Breast epithelium (tissue), 4 donors: ENCODE results near the gene IDE. TPM values are rescaled to one million over a fixed set of nuclear protein-coding genes. Genes with fewer than 3 reads are reported as not detected.
A peak's percentile ranks its signal among the peaks of the same experiment; 100 is the strongest.

ENCODE experiments used
- DNase-seq, 2 donors: peaks; one replicate each; pipeline ENCODE4 v3.0.0-alpha.2; 2019; ENCODE audit warnings: low spot score in 2 of 2
- H3K27ac ChIP-seq, 2 donors: fragments of 200-600 bp; sonication (generic) in 1 of 2; one replicate each; pipeline ENCODE4 v1.5.1; 2016 to 2019; ENCODE audit warnings: mild to moderate bottlenecking in 1 of 2
- H3K27me3 ChIP-seq, 2 donors: fragments of 200-600 bp; sonication (generic) in 1 of 2; one replicate each; pipeline versions ENCODE4 v1.5.1 to v1.6.0; 2017 to 2019; ENCODE audit warnings: control low read depth in 1 of 2, mild to moderate bottlenecking in 1 of 2
- H3K36me3 ChIP-seq: fragments of 200-600 bp; one replicate; pipeline ENCODE4 v1.5.1; 2019
- H3K4me1 ChIP-seq, 2 donors: fragments of 200-600 bp; sonication (generic); one replicate each; pipeline ENCODE4 v1.5.1; 2016 to 2019; ENCODE audit warnings: control low read depth in 1 of 2
- H3K4me3 ChIP-seq, 3 donors: fragments of 200-600 bp; sonication (generic); 1 replicate in 2 of 3; 2 replicates in 1 of 3; pipeline ENCODE4 v1.5.1; 2016 to 2019; ENCODE audit warnings: mild to moderate bottlenecking in 3 of 3, moderate library complexity in 2 of 3
- H3K9me3 ChIP-seq, 2 donors: fragments of 200-600 bp; sonication (generic) in 1 of 2; one replicate each; pipeline ENCODE4 v1.5.1; 2016 to 2019; ENCODE audit warnings: control low read depth in 1 of 2
- POLR2A ChIP-seq: fragments of 450-650 bp; IDR thresholded peaks from one replicate; pipeline ENCODE4 v1.6.1; 2016; ENCODE audit warnings: antibody characterized with exemption, mild to moderate bottlenecking, moderate library complexity
- POLR2AphosphoS5 ChIP-seq, 3 donors: sonication (generic); formaldehyde crosslinking; IDR thresholded peaks; one replicate each; pipeline ENCODE4 v1.6.1; 2017; ENCODE audit warnings: antibody characterized with exemption in 3 of 3
- intact Hi-C: fragments of 100-400 bp; cut with DNase I; formaldehyde crosslinking; loops from one replicate; pipeline ENCODE4 v1.15.1; 2023; ENCODE audit warnings: low total_unique reads
- total RNA-seq, 3 donors: library from RNA; depleted of rRNA; stranded (reverse); fragments of >200 nt; gene quantifications; one replicate each; pipeline ENCODE4 v1.1.0, GENCODE V29; 2016
- TF ChIP-seq, protein P1 (sequence below), 3 donors: fragments of 450-650 bp; IDR thresholded peaks; one replicate each; pipeline ENCODE4 v1.5.1; 2016 to 2017; ENCODE audit warnings: antibody characterized with exemption in 3 of 3, mild to moderate bottlenecking in 3 of 3, moderate library complexity in 3 of 3

The IDE gene
- 10 to 100 TPM; 24.0 to 39.5 (median 29.2) TPM for total RNA-seq

DNA sequence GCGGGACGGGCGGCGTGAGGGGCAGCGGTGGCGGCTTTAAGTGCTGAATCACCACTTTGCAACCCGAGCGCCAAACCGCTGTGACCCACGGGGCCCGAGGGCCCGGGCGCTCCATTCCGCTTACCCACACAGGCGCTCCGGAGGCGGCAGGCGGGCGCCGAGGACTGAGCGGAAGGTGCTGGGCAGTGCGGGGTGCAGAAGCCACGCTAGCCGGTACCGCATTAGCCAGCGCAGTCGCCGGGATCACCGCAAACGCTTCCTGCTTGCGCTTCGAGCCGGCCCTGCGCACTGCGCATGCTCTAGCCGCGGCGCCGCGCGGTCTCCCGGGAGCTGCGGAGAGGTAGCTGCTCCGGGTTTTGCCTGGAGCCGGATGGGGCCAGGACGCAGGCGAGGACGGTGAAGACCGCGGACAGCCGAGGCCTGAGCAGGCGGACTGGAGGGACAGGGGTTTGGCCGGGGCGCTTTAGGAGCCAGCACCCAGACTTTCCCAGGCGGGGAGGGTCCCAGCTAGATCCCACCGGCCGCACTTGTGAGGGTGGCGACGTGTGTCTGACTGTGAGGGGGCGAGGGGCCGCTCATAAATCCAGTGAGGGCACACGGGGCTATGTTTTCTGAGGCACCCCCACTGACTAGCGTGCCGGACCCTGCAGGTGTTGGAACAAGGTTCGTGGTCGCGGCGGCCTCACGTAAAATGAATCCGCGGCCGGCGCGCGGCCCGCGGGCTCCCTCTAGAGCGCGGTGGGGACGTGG, at the start of gene IDE:
Gene IDE (minus strand): TSS at position 296 of the 750 bp plus-strand sequence. CDS start 74 bp downstream, at position 222.
- Histone ChIP-seq H3K4me3 (peak within 1 kb of the TSS; percentile 82 to 91 (median 88)), H3K36me3 (no peaks in the 10 kb centered on the region), H3K9me3 (no peaks in the 10 kb centered on the region), H3K27me3 (no peaks in the 10 kb centered on the region), H3K27ac (peak within 1 kb of the TSS; percentile 91 to 96), H3K4me1 (no peaks in the 10 kb centered on the region)
- TF ChIP-seq POLR2AphosphoS5 (IDR thresholded peaks at IDR 0.05) = peak; percentile 15 to 53 (median 28)
- peak; percentile 39 for TF ChIP-seq POLR2A
- TF ChIP-seq, protein P1, sequence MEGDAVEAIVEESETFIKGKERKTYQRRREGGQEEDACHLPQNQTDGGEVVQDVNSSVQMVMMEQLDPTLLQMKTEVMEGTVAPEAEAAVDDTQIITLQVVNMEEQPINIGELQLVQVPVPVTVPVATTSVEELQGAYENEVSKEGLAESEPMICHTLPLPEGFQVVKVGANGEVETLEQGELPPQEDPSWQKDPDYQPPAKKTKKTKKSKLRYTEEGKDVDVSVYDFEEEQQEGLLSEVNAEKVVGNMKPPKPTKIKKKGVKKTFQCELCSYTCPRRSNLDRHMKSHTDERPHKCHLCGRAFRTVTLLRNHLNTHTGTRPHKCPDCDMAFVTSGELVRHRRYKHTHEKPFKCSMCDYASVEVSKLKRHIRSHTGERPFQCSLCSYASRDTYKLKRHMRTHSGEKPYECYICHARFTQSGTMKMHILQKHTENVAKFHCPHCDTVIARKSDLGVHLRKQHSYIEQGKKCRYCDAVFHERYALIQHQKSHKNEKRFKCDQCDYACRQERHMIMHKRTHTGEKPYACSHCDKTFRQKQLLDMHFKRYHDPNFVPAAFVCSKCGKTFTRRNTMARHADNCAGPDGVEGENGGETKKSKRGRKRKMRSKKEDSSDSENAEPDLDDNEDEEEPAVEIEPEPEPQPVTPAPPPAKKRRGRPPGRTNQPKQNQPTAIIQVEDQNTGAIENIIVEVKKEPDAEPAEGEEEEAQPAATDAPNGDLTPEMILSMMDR (IDR thresholded peaks at IDR 0.05) = peak; percentile 33 to 78 (median 72)
- intact Hi-C loops = no loop called here
- DNase-seq = peak; percentile 74 to 82

DNA sequence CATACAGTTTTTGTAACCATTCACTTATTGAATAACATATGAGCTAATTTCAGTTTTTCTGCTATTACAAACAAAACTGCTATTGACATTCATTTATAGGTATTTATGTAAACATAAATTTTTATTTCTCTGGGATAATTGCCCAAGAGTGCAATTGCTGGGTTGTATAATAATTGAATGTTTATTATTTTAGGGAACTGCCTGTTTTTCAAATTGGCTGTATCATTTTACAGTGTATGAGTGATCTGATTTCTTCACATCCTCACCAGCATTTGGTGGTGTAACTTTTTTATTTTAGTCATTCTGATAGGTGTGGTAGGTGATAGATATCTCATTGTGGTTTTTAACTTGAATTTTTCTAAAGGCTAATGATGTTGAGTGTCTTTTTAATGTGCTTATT, 45.5 kb upstream of the IDE start:
- no peak overlapping the region for H3K4me3 ChIP-seq
- TF ChIP-seq POLR2AphosphoS5 (IDR thresholded peaks at IDR 0.05) (no peak), POLR2A (no peak)
- TF ChIP-seq, protein P1 (IDR thresholded peaks at IDR 0.05) = no peak
- intact Hi-C loops = no loop called here
- H3K27ac ChIP-seq = no peak overlapping the region
- no peaks in the 10 kb centered on the region for H3K4me1 ChIP-seq
- H3K9me3 ChIP-seq = no peaks in the 10 kb centered on the region
- H3K27me3 ChIP-seq = no peaks in the 10 kb centered on the region
- no peak for DNase-seq
- H3K36me3 ChIP-seq = no peaks in the 10 kb centered on the region

- H3K36me3 ChIP-seq = no peaks in the 10 kb centered on the region
- no peaks in the 10 kb centered on the region for H3K4me1 ChIP-seq
- TF ChIP-seq POLR2AphosphoS5 (IDR thresholded peaks at IDR 0.05) = no peak
- TF ChIP-seq POLR2A = no peak
- TF ChIP-seq, protein P1 (IDR thresholded peaks at IDR 0.05) = no peak
- H3K27me3 ChIP-seq = no peaks in the 10 kb centered on the region
- no peak overlapping the region for H3K27ac ChIP-seq
- DNase-seq = no peak
- no peaks in the 10 kb centered on the region for H3K9me3 ChIP-seq
- intact Hi-C loops = no loop called here
- no peak overlapping the region for H3K4me3 ChIP-seq
These were observed 41.6 kb upstream of the IDE start for GRCh38 chr10:92615515-92615914.

DNA sequence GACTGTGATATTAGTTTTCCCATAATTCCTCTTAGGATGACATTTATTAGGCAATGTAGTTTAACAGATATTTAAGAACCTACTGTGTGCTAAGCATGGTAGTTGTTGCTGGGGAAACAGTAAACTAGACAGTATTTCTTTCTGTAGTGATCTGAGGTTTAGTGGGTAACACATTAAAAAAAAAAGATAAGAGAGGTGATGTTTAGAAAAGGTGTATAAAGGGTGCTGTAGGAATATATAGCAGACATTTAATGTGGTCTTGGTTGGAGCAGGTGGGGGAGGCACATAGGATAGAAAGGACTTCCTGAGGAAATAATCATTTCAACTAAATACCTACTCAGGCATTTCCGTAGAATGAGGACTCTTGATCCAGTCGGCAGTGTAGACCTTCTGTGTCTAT, 30.9 kb upstream of the IDE start:
- no peak for DNase-seq
- Histone ChIP-seq H3K36me3 (no peaks in the 10 kb centered on the region), H3K4me3 (no peak overlapping the region), H3K4me1 (no peaks in the 10 kb centered on the region), H3K27ac (no peak overlapping the region), H3K9me3 (no peaks in the 10 kb centered on the region), H3K27me3 (no peaks in the 10 kb centered on the region)
- intact Hi-C loops = no loop called here
- TF ChIP-seq POLR2AphosphoS5 (IDR thresholded peaks at IDR 0.05) = no peak
- TF ChIP-seq, protein P1 (IDR thresholded peaks at IDR 0.05) = no peak
- TF ChIP-seq POLR2A = no peak

DNA sequence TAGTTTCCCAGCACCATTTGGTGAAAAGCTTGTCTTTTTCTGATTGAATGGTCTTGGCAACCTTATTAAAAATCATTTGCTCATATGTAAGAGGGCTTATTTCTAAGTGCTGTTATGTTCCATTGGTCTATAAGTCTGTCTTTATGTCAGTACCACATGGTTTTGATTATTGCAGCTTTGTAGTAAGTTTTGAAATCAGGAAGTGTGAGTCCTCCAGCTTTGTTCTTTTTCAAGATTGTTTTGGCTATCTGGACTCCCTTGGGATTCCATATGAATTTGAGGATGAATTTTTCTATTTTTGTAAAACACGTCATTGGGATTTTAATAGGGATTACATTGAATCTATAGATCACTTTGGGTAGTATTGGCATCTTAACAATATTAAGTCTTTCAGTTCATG, 24.4 kb upstream of the IDE start:
- Histone ChIP-seq H3K36me3 (no peaks in the 10 kb centered on the region), H3K4me3 (no peak overlapping the region), H3K9me3 (no peaks in the 10 kb centered on the region), H3K27me3 (no peaks in the 10 kb centered on the region), H3K27ac (no peak overlapping the region), H3K4me1 (no peaks in the 10 kb centered on the region)
- intact Hi-C loops = no loop called here
- TF ChIP-seq POLR2AphosphoS5 (IDR thresholded peaks at IDR 0.05) (no peak), POLR2A (no peak)
- TF ChIP-seq, protein P1 (IDR thresholded peaks at IDR 0.05) = no peak
- no peak for DNase-seq
